ENCODE data around the gene IMPA2.

IMPA2 gene

GRCh38 chr18:11990539-11990938 lies 9.2 kb downstream of the IMPA2 start:
- no peak for DNase-seq (ENCODE audit: low spot score)

DNA sequence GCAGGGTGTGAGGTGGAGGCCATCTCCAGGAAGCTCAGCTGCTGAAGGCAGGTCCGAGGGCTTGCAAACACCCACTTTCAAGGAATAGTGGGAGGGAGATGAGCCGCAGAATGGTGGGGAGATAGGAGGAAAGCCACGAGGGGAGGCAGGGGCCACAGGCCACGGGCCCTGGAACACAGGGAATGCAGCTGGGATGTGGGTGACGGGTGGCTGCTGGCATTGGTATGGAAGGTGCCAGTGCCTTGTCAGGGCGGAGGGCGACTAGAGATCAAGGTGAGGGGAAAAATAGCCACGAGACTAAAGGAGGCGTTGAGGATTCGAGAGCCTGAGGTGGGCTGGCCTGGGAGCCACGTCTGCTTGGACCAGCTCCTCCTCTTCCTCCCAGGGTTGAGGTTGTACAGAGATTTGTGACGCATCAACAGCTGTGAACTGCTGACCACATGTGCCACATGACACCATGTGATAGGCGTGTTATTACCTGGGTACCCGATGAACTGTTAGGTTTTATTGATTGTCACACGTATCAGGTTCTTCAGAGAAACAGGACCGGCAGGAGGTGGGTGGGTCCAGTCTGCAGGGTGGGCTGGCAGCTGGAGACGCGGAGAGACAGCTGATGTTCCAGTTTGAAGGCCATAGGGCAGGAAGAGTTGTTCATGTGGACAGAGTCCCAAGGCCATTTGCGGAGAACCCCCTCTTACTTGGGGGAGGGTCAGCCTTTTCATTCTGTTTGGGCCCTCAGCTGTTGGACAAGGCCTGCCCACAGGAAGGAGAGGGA lies 9.9 kb downstream of the IMPA2 start:
- DNase-seq (ENCODE audit: low spot score), result no peak

- DNase-seq (ENCODE audit: low spot score), result no peak
These were observed 10.9 kb downstream of the IMPA2 start for GRCh38 chr18:11992096-11992790.

DNA sequence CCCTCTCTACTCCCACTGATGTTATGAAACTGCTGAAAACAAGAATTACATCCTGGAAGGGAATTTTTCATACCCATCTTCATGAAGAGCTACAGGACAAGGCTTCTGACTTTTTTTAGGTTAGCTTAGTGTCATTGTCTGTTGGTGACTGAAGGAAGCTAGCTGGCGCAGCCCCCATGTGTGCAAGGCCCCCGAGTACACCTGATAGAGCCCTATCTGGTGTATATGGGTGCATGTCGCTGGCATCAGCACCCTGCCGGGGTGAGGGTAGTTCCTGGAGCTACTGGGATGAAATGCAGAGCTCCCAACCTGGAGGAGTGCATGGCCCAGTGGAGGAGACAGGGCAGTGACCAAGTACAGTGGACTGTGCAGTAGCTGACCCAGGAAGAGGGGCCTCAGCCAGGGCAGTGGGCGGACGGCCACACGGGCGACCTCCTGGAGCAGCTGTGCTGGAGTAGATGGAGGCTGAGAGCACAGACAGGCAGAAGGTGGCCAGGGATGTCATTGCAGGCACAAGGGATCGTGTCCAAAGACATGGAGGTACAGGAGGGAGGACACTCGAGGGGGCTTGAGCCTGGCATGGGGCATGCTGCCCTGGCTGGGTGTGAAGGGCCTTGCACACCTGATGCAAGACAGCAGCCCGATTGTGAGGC lies 12.1 kb downstream of the IMPA2 start:
- no peak for DNase-seq (ENCODE audit: low spot score)

- no peak for DNase-seq (ENCODE audit: low spot score)
These were observed 13.0 kb downstream of the IMPA2 start for GRCh38 chr18:11994336-11994702.

- DNase-seq (ENCODE audit: low spot score), result no peak
These were observed 13.6 kb downstream of the IMPA2 start for GRCh38 chr18:11994703-11995444.

DNA sequence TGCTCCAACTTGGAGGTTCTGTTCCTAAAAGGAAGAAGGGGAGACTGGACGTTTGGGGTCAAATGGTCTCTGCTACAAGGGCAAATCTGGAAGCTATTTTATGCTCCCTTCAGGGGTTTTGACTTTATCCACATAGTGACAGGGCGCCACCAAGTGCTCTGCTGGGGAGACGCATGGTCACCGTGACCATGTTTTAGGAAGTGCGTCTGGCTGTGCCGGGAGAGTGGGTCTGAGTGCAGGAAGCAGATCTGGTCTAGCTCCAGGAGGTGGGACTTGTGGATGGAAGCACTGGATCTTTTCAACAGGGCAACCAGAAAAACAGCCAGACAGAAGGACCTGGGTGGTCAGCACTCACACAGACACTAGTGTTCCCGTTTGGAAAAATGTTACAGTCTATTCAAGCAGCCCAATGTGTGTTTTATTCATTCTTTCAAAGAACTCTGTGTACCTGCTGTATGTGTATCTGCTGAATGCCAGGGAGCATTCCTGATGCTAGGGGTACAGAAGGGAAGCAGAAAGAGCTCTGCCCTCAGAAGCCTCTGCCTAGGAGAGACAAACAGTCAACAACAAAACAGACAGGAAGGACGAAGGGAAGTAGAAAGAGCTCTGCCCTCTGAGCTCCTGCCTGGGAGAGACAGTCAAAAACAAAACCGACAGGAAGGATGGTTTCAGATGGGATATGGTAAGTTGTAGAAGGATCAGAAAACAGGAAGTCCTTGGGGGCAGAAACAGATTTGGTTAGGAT lies 14.3 kb downstream of the IMPA2 start:
- peak; percentile 77 for DNase-seq (ENCODE audit: low spot score)

DNA sequence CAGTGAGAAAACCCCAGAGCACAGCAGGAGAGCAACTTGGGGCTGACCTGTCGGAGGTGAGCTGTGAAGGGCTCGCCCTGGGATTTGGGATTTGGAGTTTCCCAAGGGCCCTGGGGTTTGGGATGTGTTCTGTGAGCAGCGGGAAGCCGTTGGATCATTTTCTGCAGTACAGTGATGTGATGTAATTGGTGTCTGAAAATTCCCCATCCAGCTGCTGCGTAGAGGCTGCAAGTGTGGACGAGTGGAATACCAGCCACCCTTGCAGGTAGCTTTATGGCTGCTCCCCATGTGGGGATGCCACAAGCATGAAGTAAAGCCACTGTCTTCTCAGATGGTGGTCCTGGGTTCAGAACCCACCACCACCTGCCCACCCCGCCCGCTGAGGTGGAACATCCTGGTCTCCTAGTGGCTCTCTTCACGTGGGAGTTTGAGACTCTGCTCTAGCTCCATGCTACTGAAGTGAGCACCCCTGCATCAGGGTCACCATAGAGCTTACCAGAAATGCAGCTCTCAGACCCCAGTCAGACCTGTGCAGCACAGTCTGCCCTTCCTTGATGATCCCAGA lies 15.0 kb downstream of the IMPA2 start:
- no peak for DNase-seq (ENCODE audit: low spot score)

GRCh38 chr18:11996907-11997306 lies 15.6 kb downstream of the IMPA2 start:
- DNase-seq (ENCODE audit: low spot score), result no peak

GRCh38 chr18:11997466-11997865 lies 16.2 kb downstream of the IMPA2 start:
- DNase-seq (ENCODE audit: low spot score), result no peak

GRCh38 chr18:11998193-11998592 lies 16.9 kb downstream of the IMPA2 start:
- no peak for DNase-seq (ENCODE audit: low spot score)

GRCh38 chr18:11999429-11999828 lies 18.1 kb downstream of the IMPA2 start:
- DNase-seq (ENCODE audit: low spot score), result no peak

DNA sequence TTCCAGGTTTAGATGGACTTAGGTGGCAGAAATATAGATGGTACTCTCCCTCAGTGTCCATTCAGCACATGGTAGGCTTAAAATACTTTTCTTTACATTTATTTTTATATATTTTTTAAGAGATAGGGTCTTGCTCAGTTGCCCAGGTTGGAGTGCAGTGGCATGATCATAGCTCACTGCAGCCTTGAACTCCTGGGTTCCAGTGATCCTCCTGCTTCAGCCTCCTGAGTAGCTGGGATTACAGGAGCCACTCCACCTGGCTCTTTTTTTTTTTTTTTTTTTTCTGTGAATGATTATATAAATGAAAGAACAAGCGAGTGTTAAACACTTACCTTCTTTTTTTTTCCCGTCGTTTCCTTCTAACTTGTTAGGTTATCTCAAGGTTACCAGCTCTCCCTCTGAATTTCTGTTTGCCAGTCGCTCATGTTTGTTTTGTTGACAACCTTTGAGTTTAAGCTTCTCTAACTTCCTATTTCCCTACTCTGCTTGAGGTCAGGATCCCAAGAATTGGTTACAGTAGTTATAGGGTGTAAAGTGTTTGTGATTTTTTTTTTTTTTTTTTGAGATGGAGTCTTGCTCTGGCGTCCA lies 18.9 kb downstream of the IMPA2 start:
- DNase-seq (ENCODE audit: low spot score), result no peak

- no peak for DNase-seq (ENCODE audit: low spot score)
These were observed 20.1 kb downstream of the IMPA2 start for GRCh38 chr18:12001421-12001820.

- DNase-seq (ENCODE audit: low spot score), result no peak
These were observed 22.6 kb downstream of the IMPA2 start for GRCh38 chr18:12003894-12004293.

- no peak for DNase-seq (ENCODE audit: low spot score)
These were observed 24.5 kb downstream of the IMPA2 start for GRCh38 chr18:12005538-12006487.

DNA sequence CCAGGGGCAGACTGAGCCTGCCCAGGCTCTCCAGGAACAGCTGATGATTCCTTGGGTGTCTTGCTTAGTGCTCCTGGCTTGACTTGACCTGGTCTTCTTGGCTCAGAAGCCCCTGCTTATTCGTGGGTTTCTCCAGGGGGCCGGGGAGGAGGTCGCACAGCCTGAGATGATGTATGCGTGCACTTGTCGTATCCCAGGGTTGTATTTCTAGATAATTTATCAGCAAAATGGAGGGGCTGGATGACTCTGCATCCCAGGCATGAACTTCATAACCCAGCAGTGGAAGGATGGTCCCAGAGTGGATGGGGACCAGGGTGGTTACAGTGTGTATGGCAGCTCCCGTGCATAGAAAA lies 25.2 kb downstream of the IMPA2 start:
- no peak for DNase-seq (ENCODE audit: low spot score)

- DNase-seq (ENCODE audit: low spot score), result no peak
These were observed 25.8 kb downstream of the IMPA2 start for GRCh38 chr18:12007063-12007462.

GRCh38 chr18:12008181-12008767 lies 27.0 kb downstream of the IMPA2 start:
- DNase-seq (ENCODE audit: low spot score), result no peak

All from hematopoietic multipotent progenitor cell treated with erythropoietin and hydrocortisone succinate and interleukin-3 and kit ligand, for 17 days (in vitro differentiated cells).